ENCODE data around the gene LEF1.

- TF ChIP-seq EGR1 (IDR thresholded peaks at IDR 0.05): no peak
- no peak for TF ChIP-seq CEBPB (IDR thresholded peaks at IDR 0.05)
- no peak for TF ChIP-seq USF1 (IDR thresholded peaks at IDR 0.05)
- no peak for TF ChIP-seq NFIC (IDR thresholded peaks at IDR 0.05)
- TF ChIP-seq TCF12 (IDR thresholded peaks at IDR 0.05; ENCODE audit: low read depth): no peak
- TF ChIP-seq YY1 (IDR thresholded peaks at IDR 0.05; ENCODE audit: low read depth): no peak
- no peak for TF ChIP-seq FOXM1 (IDR thresholded peaks at IDR 0.05; ENCODE audit: borderline replicate concordance, low read depth)
- no peak for TF ChIP-seq TAF1 (IDR thresholded peaks at IDR 0.05; ENCODE audit: low read depth)
- no peak for TF ChIP-seq EP300 (IDR thresholded peaks at IDR 0.05; ENCODE audit: borderline replicate concordance)
Measured at GRCh38 chr4:108215055-108215454, 46.3 kb upstream of the LEF1 start.
